ENCODE data around the gene PTPA.

DNA sequence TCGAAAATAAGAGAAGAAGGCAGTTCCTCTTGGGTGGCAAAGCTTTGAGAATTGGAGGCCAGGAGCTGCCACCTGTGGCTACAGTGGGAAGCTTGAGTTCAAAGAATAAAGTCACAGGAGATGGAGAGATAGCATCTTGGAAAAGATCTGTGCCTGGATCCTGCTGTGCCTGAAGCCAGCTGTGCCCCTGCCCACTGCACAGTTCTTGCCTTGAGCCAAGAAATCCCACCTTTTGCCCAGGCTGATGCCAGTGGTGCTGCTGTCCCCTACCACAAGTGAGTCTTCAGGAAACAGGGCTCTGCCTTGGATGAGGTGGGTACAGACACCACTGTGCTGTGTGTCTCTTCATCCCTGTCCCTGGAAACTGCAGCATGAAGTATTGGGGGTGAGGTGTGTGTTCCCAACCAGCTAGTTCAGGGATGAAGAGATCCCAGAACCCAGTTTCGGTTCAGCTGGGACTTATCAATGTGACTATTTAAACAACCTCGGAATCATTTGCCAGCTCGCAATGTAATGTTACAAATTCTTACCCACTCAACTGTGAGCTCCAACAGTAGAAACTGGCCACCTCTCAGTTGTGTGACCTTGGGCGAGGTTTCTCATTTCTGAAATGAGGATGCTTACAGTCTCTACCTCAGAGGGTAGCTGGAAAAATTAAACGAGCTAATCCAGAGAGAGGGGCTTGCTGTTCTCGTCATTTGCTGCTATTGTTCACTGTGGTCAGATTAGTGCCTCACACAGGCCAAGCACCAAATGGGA, 61.0 kb downstream of the PTPA start:
- TF ChIP-seq, protein P1, sequence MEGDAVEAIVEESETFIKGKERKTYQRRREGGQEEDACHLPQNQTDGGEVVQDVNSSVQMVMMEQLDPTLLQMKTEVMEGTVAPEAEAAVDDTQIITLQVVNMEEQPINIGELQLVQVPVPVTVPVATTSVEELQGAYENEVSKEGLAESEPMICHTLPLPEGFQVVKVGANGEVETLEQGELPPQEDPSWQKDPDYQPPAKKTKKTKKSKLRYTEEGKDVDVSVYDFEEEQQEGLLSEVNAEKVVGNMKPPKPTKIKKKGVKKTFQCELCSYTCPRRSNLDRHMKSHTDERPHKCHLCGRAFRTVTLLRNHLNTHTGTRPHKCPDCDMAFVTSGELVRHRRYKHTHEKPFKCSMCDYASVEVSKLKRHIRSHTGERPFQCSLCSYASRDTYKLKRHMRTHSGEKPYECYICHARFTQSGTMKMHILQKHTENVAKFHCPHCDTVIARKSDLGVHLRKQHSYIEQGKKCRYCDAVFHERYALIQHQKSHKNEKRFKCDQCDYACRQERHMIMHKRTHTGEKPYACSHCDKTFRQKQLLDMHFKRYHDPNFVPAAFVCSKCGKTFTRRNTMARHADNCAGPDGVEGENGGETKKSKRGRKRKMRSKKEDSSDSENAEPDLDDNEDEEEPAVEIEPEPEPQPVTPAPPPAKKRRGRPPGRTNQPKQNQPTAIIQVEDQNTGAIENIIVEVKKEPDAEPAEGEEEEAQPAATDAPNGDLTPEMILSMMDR (IDR thresholded peaks at IDR 0.05), result no peak
- TF ChIP-seq POLR2AphosphoS5 (IDR thresholded peaks at IDR 0.05), result no peak
